Renal cortical epithelial cell (primary cell): ENCODE results near the gene ODAPH. TPM values are rescaled to one million over a fixed set of nuclear protein-coding genes. Genes with fewer than 3 reads are reported as not detected.
"Not testable (repeated sequence)": the region's sequence is repeated elsewhere in the genome, so short reads cannot be mapped to it uniquely, and the experiment has no call there.

ENCODE experiments used
- DNase-seq: peaks from one replicate; pipeline ENCODE4 v3.0.0-alpha.2; 2011; ENCODE audit warnings: low read depth
- total RNA-seq: library from RNA; depleted of rRNA; stranded (reverse); fragments of >200 nt; gene quantifications from 2 replicates; pipeline ENCODE4 v1.2.3, GENCODE V29; 2014

ODAPH gene
- total RNA-seq: 1.0 and 1.7 TPM in 2 replicates

GRCh38 chr4:75555294-75556164 is at the start of gene ODAPH:
TSS of gene ODAPH (plus strand) at chr4:75556066. CDS start at chr4:75556083, 17 bp downstream.
- DNase-seq: peak; percentile 94

GRCh38 chr4:75509592-75509991 is 46.3 kb upstream of the ODAPH start:
- DNase-seq: not testable (repeated sequence)

GRCh38 chr4:75511841-75512240 is 44.0 kb upstream of the ODAPH start:
- DNase-seq: no peak

- peak; percentile 60 for DNase-seq
Observed at GRCh38 chr4:75512386-75513211, 43.3 kb upstream of the ODAPH start.

- DNase-seq: peak; percentile 19
Observed at GRCh38 chr4:75513526-75514130, 42.2 kb upstream of the ODAPH start.

- peak; percentile 89 for DNase-seq
Observed at GRCh38 chr4:75514131-75514948, 41.5 kb upstream of the ODAPH start, which contains the start of the genes RCHY1 and THAP6. TSS of gene RCHY1 (minus strand) at chr4:75514403. CDS start at chr4:75514286, 117 bp downstream. TSS of gene THAP6 (plus strand) at chr4:75514473. CDS start at chr4:75515453, 980 bp downstream.

GRCh38 chr4:75514949-75515612 is 40.8 kb upstream of the ODAPH start:
- DNase-seq: no peak

- no peak for DNase-seq
Observed at GRCh38 chr4:75516144-75516543, 39.7 kb upstream of the ODAPH start.

- DNase-seq: not testable (repeated sequence)
Observed at GRCh38 chr4:75519452-75519851, 36.4 kb upstream of the ODAPH start.

GRCh38 chr4:75525086-75525485 is 30.8 kb upstream of the ODAPH start:
- no peak for DNase-seq

- no peak for DNase-seq
Observed at GRCh38 chr4:75525910-75526309, 30.0 kb upstream of the ODAPH start.

- DNase-seq: no peak
Observed at GRCh38 chr4:75527482-75527881, 28.4 kb upstream of the ODAPH start.

GRCh38 chr4:75530556-75531322 is 25.1 kb upstream of the ODAPH start:
- DNase-seq: no peak

GRCh38 chr4:75531536-75532143 is 24.2 kb upstream of the ODAPH start:
- DNase-seq: not testable (repeated sequence)

- DNase-seq: not testable (repeated sequence)
Observed at GRCh38 chr4:75533339-75533887, 22.5 kb upstream of the ODAPH start.

- DNase-seq: not testable (repeated sequence)
Observed at GRCh38 chr4:75533926-75534325, 21.9 kb upstream of the ODAPH start.

GRCh38 chr4:75537308-75537707 is 18.6 kb upstream of the ODAPH start:
- not testable (repeated sequence) for DNase-seq

GRCh38 chr4:75542824-75543223 is 13.0 kb upstream of the ODAPH start:
- DNase-seq: peak; percentile 97

- not testable (repeated sequence) for DNase-seq
Observed at GRCh38 chr4:75544220-75544619, 11.6 kb upstream of the ODAPH start.
